HG03095 (cell line): Measurements from ENCODE around the gene HLA-A.

ENCODE experiments used
- ATAC-seq: cut with Tn5 transposase; IDR thresholded peaks from one replicate; pipeline ENCODE4 v1.9.1; 2021; ENCODE audit warnings: moderate library complexity; ENCODE audit not compliant: unreplicated experiment

The HLA-A gene

GRCh38 chr6:29984992-29985391 lies 42.7 kb downstream of the HLA-A start:
- no peak for ATAC-seq

- ATAC-seq = no peak
Measured at GRCh38 chr6:29986179-29986781, 43.9 kb downstream of the HLA-A start.

GRCh38 chr6:29989211-29989610 lies 46.9 kb downstream of the HLA-A start:
- ATAC-seq = no peak

GRCh38 chr6:29990931-29991330 lies 48.6 kb downstream of the HLA-A start:
- no peak for ATAC-seq

GRCh38 chr6:29992807-29993206 lies 50.5 kb downstream of the HLA-A start:
- ATAC-seq = no peak

- ATAC-seq = no peak
Measured at GRCh38 chr6:29994826-29995225, 52.5 kb downstream of the HLA-A start.

- ATAC-seq = no peak
Measured at GRCh38 chr6:29995340-29995777, 53.0 kb downstream of the HLA-A start.
